Measurements from ENCODE around the gene OSBPL8.

The OSBPL8 gene

GRCh38 chr12:76462668-76463224 lies 96.8 kb downstream of the OSBPL8 start:
- Histone ChIP-seq H3K27ac (ENCODE audit: extremely low read depth, low read depth, low read length) (no peak overlapping the region), H3K36me3 (ENCODE audit: control insufficient read depth in 2 of 2, insufficient read depth in 1 of 2, low read length in 2 of 2) (no peaks in the 10 kb centered on the region), H3K4me3 (ENCODE audit: low read depth, low read length) (no peak overlapping the region), H3K9me3 (ENCODE audit: control insufficient read depth, insufficient read depth, low read depth, low read length) (no peaks in the 10 kb centered on the region), H3K4me1 (ENCODE audit: control insufficient read depth, insufficient read depth, low read length) (peaks cover 5% of the 10 kb centered on the region)
- ChIA-PET CTCF (interaction anchor here (0.7 to 1.1 kb wide), 2 partner anchors 10 to 512 kb away, joined by 3 to 5 read pairs; no protein-coding TSS in a partner anchor), POLR2A (no interaction called here)
- TF ChIP-seq ZBTB10 (tag by site-specific recombination; IDR thresholded peaks at IDR 0.05) (no peak), PRDM10 (tag by site-specific recombination; IDR thresholded peaks at IDR 0.05) (peak; percentile 41; the same call in 1 of the 2 replicates), SP7 (tag by site-specific recombination; IDR thresholded peaks at IDR 0.05) (peak; percentile 58), ZNF629 (tag by site-specific recombination; IDR thresholded peaks at IDR 0.05) (0 out of 2 replicates have a peak, but pooled peaks have one; percentile 25), PRDM1 (tag by site-specific recombination; IDR thresholded peaks at IDR 0.05) (peak; percentile 84), ZNF600 (tag by site-specific recombination; IDR thresholded peaks at IDR 0.05) (peak; percentile 62; the same call in 1 of the 2 replicates), TSHZ1 (tag by site-specific recombination; IDR thresholded peaks at IDR 0.05; ENCODE audit: borderline replicate concordance) (no peak)
- TF ChIP-seq, protein P1, sequence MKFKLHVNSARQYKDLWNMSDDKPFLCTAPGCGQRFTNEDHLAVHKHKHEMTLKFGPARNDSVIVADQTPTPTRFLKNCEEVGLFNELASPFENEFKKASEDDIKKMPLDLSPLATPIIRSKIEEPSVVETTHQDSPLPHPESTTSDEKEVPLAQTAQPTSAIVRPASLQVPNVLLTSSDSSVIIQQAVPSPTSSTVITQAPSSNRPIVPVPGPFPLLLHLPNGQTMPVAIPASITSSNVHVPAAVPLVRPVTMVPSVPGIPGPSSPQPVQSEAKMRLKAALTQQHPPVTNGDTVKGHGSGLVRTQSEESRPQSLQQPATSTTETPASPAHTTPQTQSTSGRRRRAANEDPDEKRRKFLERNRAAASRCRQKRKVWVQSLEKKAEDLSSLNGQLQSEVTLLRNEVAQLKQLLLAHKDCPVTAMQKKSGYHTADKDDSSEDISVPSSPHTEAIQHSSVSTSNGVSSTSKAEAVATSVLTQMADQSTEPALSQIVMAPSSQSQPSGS (tag by site-specific recombination; IDR thresholded peaks at IDR 0.05; ENCODE audit: low read depth) = peak; percentile 36; the same call in 1 of the 2 replicates

GRCh38 chr12:76460807-76461206 lies 98.8 kb downstream of the OSBPL8 start:
- ChIA-PET POLR2A (no interaction called here), CTCF (interaction anchor here (1.0 kb wide), 1 partner anchor 11 kb away, joined by 3 read pairs; no protein-coding TSS in a partner anchor)
- no peaks in the 10 kb centered on the region for H3K9me3 ChIP-seq (ENCODE audit: control insufficient read depth, insufficient read depth, low read depth, low read length)
- H3K4me3 ChIP-seq (ENCODE audit: low read depth, low read length) = no peak overlapping the region
- H3K27ac ChIP-seq (ENCODE audit: extremely low read depth, low read depth, low read length) = no peak overlapping the region
- H3K36me3 ChIP-seq (ENCODE audit: control insufficient read depth in 2 of 2, insufficient read depth in 1 of 2, low read length in 2 of 2) = no peaks in the 10 kb centered on the region
- H3K4me1 ChIP-seq (ENCODE audit: control insufficient read depth, insufficient read depth, low read length) = peaks cover 5% of the 10 kb centered on the region
- TF ChIP-seq ZFP3 (tag by site-specific recombination; IDR thresholded peaks at IDR 0.05; ENCODE audit: low read depth) = no peak
- TF ChIP-seq, protein P2, sequence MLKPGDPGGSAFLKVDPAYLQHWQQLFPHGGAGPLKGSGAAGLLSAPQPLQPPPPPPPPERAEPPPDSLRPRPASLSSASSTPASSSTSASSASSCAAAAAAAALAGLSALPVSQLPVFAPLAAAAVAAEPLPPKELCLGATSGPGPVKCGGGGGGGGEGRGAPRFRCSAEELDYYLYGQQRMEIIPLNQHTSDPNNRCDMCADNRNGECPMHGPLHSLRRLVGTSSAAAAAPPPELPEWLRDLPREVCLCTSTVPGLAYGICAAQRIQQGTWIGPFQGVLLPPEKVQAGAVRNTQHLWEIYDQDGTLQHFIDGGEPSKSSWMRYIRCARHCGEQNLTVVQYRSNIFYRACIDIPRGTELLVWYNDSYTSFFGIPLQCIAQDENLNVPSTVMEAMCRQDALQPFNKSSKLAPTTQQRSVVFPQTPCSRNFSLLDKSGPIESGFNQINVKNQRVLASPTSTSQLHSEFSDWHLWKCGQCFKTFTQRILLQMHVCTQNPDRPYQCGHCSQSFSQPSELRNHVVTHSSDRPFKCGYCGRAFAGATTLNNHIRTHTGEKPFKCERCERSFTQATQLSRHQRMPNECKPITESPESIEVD (tag by site-specific recombination; IDR thresholded peaks at IDR 0.05) = peak; percentile 52; the same call in 1 of the 2 replicates
- TF ChIP-seq MYNN (tag by site-specific recombination; IDR thresholded peaks at IDR 0.05; ENCODE audit: borderline replicate concordance) = no peak
- no peak for TF ChIP-seq ZNF362 (tag by site-specific recombination; IDR thresholded peaks at IDR 0.05)
- TF ChIP-seq ZNF350 (tag by site-specific recombination; IDR thresholded peaks at IDR 0.05) = peak; percentile 38; the same call in 1 of the 2 replicates
- TF ChIP-seq ZBTB8A (tag by site-specific recombination; IDR thresholded peaks at IDR 0.05) = no peak
- no peak for TF ChIP-seq TSHZ1 (tag by site-specific recombination; IDR thresholded peaks at IDR 0.05; ENCODE audit: borderline replicate concordance)

All from HEK293 (cell line).